ENCODE measurements around the gene RNF166.
"Not testable (repeated sequence)": the region's sequence is repeated elsewhere in the genome, so short reads cannot be mapped to it uniquely, and the experiment has no call there.

The RNF166 gene

GRCh38 chr16:88676502-88677242 is 29.5 kb downstream of the RNF166 start:
- FAIRE-seq (no peak), DNase-seq (ENCODE audit: insufficient read length, low spot score) (no peak)
- no peak for TF ChIP-seq CTCF (IDR thresholded peaks at IDR 0.05; ENCODE audit: insufficient read depth, missing control alignments)

DNA sequence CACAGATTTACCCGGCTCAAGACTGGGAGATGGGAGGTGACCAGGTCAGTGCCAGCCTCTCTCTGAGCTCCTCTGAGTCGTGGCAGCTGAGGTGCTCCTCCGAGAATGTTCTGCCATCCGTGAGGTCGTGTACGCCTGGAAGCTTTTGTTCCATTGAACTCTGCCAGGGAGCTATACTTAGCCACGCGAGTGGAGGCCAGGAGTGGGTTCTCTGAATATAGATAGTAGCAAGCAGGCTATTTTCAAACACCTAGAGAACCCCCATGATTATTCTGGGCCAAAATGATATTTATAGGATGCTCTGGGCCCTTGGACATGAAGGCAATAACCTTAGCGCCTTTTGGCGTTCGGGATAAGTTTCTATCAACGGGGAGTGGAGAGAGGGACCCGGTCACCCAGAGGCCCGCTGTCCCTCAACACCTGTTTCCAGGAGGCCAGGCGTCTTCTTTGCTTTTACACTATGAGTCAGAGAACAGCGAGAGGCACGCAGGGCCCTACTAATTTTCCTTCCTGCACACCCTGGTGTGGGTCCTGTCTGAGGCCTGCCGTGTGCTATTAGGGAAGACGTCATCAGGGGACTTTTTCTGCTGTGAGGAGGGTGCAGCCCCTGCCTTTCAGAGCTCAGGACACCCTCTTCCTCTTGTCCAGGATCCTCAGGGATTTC is 32.4 kb downstream of the RNF166 start:
- no peak for FAIRE-seq

DNA sequence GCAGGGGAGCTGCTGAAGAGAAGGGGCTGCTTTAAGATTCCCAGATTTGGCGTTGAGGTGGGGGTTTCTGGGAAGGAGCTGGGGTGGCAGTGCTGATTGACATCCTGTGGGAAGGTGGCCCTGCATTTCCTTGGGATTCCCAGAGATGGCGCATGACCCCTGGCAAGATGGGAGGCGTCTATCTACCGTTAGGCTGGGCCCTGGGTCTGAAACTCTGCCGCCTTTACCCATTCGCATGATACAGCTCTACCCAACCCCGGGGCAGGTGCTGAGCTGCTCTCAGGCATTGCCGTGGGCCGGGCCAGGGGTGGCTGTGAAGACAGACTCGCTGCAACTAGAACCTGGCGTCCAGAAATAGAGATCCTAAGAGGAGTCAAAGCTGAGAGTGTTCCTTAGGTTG is 33.4 kb downstream of the RNF166 start:
- FAIRE-seq (no peak), DNase-seq (ENCODE audit: insufficient read length, low spot score) (no peak)
- peak; percentile 29 for TF ChIP-seq CTCF (IDR thresholded peaks at IDR 0.05; ENCODE audit: insufficient read depth, missing control alignments)

More for the DNA sequence above, 32.4 kb downstream of the RNF166 start:
- no peak for TF ChIP-seq CTCF (IDR thresholded peaks at IDR 0.05; ENCODE audit: insufficient read depth, missing control alignments)
- DNase-seq (ENCODE audit: insufficient read length, low spot score) = no peak

DNA sequence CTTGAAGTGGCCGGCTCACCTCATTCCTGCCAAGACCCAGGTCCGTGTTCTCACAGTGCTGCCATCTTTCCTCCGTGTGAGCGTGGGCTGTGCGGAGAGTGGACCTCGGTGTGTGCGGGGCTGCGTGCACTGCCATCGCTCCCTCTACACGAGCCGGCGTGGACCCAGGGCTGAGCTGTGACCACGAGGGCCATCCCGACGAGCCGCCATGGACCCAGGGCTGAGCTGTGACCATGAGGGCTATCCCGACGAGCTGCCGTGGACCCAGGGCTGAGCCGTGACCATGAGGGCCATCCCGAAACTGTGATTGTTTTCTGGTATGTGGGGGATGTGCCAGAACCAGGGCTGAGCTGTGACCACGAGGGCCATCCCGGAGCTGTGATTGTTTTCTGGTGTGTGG is 34.4 kb downstream of the RNF166 start:
- FAIRE-seq = no peak
- no peak for DNase-seq (ENCODE audit: insufficient read length, low spot score)
- no peak for TF ChIP-seq CTCF (IDR thresholded peaks at IDR 0.05; ENCODE audit: insufficient read depth, missing control alignments)

DNA sequence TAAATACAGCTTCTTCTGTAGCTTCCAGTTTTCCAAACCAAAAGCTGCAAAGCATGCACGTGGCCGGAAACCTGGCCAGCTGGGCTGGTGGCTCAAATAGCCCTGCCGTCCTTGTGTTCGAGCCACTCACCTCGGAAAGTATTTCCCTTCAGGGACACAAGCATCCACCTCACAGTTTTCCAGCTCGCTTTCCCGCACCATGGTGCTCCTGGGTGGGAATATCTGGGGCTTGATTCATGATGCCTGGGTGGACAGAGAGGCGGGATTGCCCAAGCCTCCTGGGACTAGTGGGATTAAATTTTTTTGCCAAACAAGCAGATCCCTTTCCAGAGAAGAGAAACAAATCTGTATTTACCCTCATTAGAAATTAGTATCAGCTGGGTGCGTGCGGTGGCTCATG is 36.2 kb downstream of the RNF166 start:
- DNase-seq (ENCODE audit: insufficient read length, low spot score) (no peak), FAIRE-seq (no peak)
- TF ChIP-seq CTCF (IDR thresholded peaks at IDR 0.05; ENCODE audit: insufficient read depth, missing control alignments) = no peak

GRCh38 chr16:88669493-88669892 is 36.7 kb downstream of the RNF166 start:
- not testable (repeated sequence) for DNase-seq (ENCODE audit: insufficient read length, low spot score); FAIRE-seq

DNA sequence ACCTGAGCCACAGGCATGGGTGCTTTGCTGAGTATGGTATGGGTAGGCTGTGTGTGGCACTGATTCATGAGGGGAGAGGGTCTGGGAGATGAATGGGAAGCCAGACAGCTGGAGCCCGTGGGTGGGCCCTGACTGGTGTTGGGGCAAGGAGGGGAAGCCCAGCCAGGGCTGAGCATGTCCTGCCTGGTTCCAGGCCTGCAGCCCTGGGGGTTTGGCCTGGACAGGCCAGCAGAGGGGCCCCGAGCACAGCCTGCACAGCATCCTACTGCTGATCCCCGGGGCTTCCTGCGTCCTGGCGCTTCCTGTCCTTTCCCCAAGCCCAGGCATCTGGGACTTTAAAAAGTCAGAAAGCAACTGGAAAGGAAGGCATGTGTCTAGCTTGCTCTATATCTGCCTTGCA is 38.7 kb downstream of the RNF166 start:
- DNase-seq (ENCODE audit: insufficient read length, low spot score) (no peak), FAIRE-seq (no peak)
- TF ChIP-seq CTCF (IDR thresholded peaks at IDR 0.05; ENCODE audit: insufficient read depth, missing control alignments) = no peak
